GM21529 (cell line): ENCODE measurements around the gene IARS2.
"Not testable (repeated sequence)": the region's sequence is repeated elsewhere in the genome, so short reads cannot be mapped to it uniquely, and the experiment has no call there.

Experiments used
- ATAC-seq: cut with Tn5 transposase; IDR thresholded peaks from one replicate; pipeline ENCODE4 v1.9.1; 2021; ENCODE audit not compliant: unreplicated experiment

Gene IARS2

DNA sequence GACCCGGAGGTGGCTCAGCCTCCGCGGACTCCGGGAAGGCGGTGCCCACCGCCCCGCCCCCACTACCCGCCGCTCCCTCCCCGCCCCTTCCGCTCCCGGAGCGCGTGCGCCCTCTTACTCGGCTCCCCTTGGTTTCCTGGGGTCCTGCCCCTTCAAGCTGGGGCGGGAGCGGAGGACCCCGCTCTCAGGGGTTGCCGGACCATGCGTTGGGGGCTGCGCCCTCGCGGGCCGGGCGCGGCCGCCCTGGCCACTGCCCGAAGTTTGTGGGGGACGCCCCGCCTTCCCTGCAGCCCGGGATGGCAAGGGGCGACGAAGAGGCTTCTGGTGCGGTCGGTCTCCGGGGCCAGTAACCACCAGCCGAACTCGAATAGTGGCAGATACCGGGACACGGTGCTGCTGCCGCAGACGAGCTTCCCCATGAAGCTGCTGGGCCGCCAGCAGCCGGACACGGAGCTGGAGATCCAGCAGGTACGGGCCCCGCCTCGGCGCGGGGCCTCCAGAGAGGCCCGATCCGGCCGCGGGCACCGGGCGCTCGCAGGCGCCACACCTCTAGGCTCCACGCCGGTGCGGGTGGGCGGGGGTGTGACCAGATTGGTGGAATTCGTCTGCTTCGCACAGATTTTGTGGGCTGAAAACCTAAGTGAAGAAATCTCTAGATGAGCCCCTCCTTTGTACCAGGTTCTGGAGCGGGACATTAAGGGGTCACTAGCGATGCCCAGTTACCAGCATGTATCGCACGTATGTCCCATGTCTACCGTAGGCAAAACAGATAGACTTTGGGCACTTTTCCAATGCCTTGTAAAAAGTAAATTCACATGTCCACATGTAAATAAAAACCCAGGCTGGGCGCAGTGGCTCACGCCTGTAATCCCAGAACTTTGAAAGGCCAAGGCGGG, at the start of gene IARS2:
TSS of gene IARS2 (plus strand) at position 117 of the 896 bp plus-strand sequence. CDS start at position 202, 85 bp downstream.
- ATAC-seq = peak; percentile 65

DNA sequence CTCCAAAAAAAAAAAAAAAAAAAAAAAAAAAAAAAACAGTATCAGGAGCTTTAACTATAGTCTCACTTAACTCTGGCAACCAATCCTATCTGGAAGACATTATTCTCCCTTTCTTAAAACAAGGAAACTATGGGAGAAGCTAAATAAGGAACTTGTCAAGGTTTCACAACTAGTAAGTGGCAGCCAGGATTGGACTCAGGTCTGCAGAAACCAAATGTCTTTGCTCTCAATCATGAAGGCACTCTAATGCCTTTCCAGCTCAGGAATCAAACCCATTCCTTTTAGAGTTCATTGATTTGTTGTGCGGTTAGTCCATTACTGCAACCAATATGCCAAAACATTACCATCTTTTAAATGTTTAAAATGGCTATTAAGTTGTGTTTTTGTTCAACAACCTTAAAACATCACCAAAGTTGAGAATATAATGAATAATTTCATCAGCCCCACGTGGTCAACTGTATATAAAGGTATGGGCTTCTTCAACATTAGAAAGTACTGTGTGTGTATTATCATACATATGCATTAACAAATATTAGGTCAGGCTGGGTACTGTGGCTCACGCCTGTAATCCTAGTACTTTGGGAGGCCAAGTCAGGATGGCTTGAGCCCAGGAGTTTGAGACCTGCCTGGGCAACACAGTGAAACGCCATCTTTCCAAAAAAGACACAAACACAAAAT, 49.1 kb upstream of the IARS2 start:
- no peak for ATAC-seq

DNA sequence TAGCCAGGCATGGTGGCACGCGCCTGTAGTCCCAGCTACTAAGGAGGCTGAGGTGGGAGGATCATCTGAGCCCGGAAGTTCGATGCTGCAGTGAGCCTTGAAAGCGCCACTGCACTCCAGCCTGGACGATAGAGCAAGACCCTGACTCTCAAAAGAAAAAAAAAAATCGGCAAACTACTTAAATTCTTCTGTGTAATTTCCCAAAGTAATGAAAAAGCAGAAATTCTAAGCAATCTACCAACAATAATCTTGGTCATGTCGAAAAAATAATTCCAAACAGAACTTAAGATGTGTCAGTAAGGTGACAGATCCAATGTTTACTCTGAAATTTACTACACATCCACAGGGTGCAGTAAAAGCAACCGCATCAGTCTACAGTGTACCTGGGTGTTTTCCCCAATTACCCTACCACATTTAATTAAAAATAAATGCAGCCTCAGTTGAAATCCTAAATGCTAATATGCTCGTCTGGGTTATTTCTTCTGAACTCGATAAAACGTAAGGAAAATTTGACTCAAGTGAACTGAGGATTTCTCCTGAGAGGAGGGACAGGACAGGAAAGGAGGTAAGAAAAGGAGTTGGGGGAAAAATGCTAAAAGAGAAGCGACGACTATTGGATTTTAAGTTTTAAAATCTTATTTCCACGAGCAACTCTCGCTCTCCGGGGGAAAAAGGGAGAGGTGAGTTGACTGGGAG, 48.4 kb upstream of the IARS2 start:
- peak; percentile 26 for ATAC-seq

DNA sequence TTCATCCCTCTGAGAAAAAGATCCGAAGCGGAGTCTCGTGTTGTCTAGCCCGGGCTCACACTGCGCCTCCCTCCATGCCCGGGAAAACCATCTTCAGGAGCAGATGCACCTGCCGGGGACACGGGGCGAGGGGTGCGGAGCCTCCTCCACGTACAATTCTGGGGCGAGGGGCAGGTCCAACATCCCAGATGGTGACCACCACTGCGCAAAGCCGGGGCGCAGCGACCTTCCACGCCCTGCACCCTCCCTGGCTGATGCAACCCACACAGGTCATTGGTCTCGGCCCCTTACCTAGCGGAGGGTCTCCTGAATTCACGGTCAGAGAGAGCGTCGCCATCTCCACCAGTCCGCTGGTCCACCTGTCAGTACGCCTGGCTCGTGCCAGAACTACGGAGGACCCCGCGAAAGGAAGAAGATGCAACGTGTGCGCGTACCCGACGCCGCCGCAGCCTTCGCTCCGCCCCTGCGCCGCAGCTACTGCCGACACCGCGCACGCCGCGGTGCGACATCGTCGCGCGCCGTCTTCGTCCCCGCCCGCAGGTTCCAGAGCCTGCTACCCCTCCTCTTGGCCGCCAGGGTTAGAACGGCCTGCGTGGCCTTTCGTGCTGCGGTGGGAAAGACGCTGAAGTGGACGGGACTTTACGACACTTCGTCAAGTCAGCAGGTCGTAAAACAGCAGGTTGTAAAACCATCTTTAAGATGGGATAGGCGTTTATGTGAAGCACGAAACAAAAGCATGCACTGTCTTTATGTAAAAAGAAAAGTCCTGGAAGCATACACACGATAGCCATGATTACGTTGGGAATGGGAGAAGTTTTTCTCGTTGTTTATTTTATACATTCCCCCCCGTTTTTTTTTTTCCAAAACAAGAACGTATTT, 47.6 kb upstream of the IARS2 start, which contains the start of gene EPRS1:
TSS of gene EPRS1 (minus strand) at position 454 of the 879 bp plus-strand sequence. CDS start at position 337, 117 bp downstream.
- peak; percentile 98 for ATAC-seq

DNA sequence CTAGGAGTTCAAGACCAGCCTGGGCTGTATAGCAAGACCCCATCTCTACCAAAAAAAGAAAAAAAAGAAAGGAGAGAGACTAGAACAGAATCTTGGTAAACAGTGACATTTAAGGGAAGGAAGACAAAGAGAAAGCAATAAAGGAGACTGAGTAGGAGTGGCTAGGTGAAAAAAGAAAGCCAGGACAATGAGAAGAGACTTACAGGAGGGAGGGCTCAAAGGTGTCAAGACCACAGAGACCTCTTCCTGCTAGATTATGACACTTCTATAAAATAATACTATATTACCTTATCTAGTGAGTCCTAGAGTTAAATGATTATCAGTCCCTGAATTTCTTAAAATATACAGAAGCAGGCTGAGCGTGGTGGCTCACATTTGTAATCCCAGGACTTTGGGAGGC, 37.6 kb upstream of the IARS2 start:
- ATAC-seq = no peak

DNA sequence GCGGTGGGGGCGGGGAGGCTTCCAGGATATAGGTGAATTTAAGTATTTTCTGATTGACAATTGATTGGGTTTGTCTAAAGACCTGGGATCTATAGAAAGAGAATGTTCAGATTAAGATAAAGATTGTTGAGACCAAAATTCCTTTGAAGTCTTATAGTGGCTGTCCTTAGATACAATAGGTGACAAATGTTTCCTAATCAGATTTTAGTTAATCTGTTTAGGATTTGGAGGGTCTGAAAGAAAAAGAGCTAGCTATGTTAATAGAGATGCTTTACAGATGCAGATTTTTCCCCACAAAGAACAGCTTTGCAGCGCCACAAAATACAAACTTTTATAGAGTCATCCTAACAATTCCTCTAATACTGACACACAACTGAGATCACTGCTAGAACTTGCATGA, 33.1 kb upstream of the IARS2 start:
- no peak for ATAC-seq

DNA sequence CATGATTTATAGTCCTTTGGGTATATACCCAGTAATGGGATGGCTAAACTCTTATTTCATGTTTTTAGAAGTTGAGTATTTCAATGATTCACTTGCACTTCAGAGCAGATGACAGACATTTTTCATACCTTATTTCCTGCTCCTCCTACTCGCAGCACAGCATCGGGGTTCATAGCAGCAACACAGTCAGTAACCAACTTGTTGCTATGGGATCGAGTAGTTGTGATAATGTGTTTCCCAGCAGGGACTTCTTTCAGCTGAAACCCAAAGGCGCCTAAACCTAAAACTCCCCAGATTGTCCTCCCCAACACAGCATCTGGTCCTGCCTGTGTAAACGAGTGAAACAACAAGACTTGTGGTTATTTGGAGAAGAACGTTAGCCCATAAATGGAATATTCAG, 31.3 kb upstream of the IARS2 start:
- ATAC-seq = no peak

DNA sequence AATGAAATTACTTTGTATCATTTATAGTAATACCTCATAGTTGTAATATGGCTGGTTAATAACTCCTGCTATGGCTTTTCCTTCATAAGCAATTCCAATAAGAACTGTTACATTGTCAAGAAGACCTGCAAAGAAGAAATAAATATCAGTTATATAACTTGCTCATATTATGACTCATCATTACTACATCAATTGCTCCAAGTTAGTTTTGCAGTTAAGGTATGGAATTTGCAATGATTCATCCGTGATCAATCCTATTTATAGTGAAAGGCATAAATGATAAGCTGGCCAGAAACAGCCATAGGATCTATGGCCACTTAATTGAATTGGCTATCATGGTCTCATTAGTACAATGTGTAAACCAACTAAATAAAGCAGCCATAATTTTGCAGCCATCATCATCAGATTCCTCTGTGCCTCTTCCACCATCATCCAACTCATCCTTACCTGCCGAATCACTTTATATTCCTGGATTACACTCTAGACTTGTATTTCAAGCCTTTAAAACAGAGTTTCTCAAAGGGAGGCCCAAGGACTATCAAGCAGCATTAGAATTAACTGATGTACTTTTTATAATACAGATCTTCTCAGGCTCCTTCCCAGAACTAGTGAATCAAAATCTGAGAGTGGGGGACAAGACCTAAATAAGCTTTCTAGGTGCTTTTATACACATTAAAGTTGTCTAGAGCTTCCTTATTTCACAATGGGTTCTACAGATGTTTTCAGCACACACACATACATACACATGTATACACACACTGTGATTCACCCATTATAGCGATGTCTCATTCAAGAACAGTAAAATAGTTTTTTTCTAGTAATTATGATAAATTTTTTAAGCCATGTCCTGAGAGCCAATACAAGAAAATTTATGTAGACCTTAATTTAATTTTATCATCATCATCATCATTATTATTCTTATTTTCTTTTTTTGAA, 26.4 kb upstream of the IARS2 start:
- ATAC-seq = no peak

DNA sequence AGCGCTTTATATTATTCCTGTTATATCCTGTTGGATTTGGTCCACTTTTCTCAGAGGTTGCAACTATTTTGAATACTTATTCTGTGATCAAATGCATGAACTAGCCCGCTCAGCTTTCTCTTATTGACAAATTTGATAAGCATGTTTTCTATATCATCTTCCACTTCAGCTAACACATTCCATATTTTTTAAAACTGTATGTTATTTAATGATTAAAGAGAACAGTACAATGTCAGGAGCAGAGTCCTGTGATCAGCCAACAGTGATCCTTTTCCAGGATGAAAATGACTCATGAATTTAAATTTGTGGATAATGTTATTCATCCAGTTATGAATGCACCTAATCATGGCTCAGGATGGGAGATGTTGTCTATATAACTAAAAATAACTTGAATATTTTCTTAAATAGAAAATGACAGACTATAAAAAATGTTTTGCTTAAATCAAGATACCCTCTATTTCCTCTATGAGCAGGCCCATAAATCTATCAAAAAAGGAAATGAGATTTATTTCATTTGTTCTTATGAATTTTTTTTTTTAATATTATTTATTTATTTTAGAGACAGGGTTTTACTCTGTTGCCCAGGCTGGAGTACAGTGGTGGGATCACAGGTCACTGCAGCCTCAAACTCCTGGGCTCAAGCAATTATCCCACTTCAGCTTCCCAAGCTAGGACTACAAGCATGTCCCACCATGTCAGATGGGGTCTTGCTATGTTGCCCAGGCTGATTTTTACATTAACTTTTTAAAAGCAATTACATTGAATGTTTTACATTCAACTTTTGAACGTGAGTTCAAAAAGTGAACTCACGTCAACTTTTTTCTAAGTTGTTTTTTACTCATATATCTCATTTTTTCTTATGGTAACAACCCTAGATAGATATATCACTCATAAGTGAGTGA, 16.8 kb upstream of the IARS2 start:
- no peak for ATAC-seq

DNA sequence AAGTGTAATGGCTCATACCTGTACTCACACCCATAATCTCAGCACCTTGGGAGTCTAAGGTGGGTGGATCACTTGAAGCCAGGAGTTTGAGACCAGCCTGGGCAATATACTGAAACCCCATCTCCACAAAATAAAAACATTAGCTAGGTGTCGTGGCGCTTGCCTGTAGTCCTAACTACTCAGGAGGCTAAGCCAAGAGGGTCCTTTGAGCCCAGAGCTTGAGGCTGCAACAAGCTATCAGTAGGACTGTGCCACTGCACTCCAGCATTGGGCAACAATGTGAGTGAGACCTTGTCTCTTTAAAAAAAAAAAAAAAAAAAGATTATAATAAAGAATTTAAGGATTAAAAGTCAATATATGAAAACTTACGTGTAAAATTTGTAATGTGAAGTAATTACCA, 16.0 kb upstream of the IARS2 start:
- ATAC-seq = no peak

DNA sequence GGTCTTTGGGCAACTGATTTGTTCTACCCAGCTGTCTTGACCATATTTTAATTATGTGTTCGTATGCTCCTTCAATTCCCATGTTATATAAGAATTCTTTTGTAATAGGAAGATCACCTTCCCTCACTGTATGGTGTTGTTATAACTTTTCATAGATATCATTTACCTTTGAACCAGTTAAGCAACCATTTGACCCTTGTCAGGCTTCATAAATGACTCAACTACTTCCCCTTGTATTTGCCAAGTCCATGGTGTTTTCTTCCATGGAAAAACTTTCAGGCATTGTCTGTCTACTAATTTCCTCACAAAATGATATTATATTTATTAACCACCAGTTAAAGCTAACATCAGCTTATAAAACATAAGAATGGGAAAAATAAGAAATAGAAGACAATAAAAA, 9.5 kb upstream of the IARS2 start:
- ATAC-seq = no peak

DNA sequence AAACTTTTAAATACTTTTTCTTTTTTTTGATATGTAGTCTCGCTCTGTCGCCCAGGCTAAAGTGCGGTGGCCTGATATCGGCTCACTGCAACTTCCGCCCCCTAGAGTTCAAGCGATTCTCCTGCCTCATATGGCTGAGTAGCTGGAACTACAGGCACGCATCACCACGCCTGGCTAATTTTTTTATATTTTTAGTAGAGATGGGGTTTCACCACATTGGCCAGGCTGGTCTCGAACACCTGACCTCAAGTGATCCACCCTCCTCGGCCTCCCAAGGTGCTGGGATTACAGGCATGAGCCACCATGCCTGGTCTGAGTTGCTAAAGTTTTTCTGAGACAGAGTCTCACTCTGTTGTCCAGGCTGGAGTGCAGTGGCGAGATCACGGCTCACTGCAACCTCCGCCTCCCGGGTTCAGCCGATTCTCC, 7.7 kb upstream of the IARS2 start:
- peak; percentile 49 for ATAC-seq

DNA sequence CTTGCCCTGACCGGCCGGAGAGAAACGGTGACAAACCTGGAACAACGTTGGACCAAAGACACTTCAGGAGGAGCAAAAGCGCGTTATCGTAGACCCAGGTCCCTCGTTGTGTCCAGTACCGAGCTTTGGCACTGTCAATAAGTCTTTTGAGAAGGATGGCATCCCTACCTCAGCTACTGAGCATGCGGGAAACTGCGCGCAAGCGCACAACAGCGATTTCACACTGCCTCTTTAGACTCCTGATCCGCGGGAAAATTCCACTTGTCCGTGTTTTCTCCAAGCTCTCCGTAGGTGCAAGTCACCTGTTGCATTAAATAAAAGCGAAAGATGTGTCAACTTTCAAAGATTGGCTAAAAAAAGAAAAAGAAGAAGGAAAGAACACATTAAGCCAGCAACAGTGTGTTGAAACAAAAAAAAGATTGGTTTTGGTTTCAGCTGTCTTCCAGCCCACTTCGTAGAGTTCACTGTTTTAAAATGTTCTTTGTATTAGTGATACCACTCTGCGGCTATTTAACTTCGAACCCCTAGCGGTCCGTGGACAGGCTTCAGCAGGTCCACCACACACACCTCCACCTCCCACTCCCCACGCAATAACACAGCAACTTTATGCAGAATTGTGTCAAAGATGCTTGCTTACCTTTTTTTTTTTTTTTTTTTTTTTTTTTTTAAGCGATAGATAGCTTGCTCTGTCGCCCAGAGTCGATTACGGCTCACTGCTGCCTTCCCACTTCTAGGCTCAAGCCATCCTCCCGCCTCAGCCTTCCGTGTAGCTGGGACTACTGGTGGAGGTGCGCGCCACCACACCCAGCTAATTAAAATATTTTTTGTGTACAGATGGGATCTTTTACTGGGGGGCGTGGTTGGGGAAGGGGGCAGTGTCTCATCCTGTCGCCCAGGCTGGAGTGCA, 4.0 kb upstream of the IARS2 start, which contains the start of gene BPNT1:
TSS of gene BPNT1 (minus strand) at position 139 of the 907 bp plus-strand sequence. CDS start 9,942 bp downstream, outside the sequence.
- ATAC-seq = peak; percentile 54

DNA sequence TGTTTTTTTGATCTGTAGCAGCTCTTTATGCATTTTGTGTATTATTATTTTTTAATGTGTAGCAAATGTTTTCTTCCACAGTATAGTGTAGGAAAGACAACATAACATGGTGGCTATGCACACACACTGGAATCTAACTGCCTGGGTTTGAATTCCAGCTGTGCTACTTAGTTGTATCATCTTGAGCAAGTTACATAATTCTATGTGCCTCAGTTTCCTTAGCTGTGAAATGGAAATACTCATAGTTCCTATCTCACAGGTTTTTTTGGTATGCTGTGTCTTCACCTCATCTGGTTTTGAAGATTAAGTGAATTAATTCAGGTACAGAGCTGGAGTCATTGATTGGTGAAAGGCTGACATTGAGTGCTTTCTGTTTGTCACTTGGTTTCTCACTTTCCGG, 1.2 kb upstream of the IARS2 start:
- no peak for ATAC-seq

DNA sequence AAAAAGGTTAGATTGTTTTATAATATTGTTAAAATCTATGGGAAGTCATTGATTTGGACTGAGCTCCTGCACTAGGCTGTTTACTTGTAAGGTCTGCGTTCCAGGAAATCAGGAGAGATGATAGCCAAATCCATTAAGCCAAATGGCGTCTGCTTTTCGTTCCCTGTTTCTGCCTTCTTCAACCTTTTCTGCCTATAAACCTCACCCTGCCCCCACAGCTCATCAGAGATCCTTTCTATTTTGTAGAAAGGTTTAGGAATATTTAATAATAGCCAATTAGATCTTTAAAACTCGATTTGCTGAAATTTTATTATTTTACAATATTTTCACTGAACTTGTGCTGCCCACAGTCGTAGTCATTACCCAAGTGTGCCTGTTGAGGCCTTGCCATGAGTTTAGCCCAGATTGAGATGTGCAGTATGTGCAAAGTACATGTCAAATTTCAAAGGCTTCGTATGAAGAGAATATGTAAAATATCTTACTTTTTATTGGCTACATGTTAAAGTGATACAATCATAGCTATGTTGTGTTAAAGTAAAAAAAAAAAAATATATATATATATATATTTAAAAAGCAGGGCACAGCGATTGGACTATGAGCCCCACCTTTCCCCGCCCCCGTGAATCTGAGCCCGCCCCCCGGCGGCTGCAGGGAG, 444 bp upstream of the IARS2 start:
- peak; percentile 1 for ATAC-seq

DNA sequence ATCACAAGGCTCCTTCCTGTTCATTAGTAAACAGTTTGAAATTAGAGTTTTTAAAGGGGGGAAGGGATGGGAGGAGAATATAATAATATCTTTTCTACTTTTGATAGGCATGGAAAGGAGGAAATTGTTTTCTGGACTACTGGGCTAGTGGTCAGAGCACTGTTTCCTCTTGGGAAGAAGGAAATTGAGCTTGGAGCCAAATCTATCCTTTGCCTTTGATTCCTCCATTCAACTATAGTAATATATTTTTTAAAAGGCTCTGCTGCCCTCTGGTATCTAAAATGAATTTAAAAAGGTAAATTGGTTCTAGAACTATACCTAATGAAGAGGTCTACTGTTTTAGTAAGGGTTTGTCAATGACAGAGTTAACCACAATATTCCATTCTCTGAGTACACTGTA, 5.9 kb downstream of the IARS2 start:
- ATAC-seq = no peak

DNA sequence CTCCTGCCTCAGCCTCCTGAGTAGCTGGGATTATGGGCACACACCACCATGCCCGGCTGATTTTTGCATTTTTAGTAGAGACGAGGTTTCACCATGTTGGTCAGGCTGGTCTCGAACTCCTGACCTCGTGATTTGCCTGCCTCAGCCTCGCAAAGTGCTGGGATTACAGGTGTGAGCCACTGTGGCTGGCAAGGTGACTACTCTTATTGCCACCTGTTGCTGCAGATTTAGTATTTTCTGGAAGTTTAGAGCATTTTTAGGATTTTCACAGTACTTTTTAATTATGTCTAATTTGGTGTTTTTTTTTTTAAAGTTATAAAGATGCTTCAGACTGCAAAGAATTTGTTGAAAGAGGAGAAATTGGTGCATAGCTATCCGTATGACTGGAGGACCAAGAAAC, 16.5 kb downstream of the IARS2 start:
- not testable (repeated sequence) for ATAC-seq
